Osteoblast (primary cell): ENCODE data around the gene NCKAP5. TPM values are rescaled to one million over a fixed set of nuclear protein-coding genes. Genes with fewer than 3 reads are reported as not detected.
A peak's percentile ranks its signal among the peaks of the same experiment; 100 is the strongest.

ENCODE experiments used
- DNase-seq: peaks from one replicate; pipeline ENCODE4 v3.0.0; 2011; ENCODE audit warnings: low spot score, mixed read lengths; ENCODE audit not compliant: insufficient read length; ENCODE audit errors: missing footprints
- H2AFZ ChIP-seq: 2 replicates; pipeline ENCODE4 v1.6.0; 2011; ENCODE audit warnings: mild to moderate bottlenecking, low read length
- H3K27ac ChIP-seq: 2 replicates; pipeline ENCODE4 v1.5.1; 2011; ENCODE audit warnings: mild to moderate bottlenecking, low read depth, low read length, moderate library complexity
- H3K27me3 ChIP-seq: 2 replicates; pipeline ENCODE4 v1.6.0; 2012; ENCODE audit warnings: mild to moderate bottlenecking, control low read depth, inconsistent platforms, low read length, moderate library complexity; ENCODE audit not compliant: insufficient read depth
- H3K36me3 ChIP-seq: 2 replicates; pipeline ENCODE4 v1.5.1; 2011; ENCODE audit warnings: mild to moderate bottlenecking, low read length, control low read depth, moderate library complexity; ENCODE audit not compliant: insufficient read depth
- H3K4me1 ChIP-seq: 2 replicates; pipeline ENCODE4 v1.5.1; 2011; ENCODE audit warnings: mild to moderate bottlenecking, low read length, control low read depth, moderate library complexity; ENCODE audit not compliant: insufficient read depth
- H3K4me2 ChIP-seq: 2 replicates; pipeline ENCODE4 v1.6.0; 2011; ENCODE audit warnings: mild to moderate bottlenecking, low read length; ENCODE audit not compliant: insufficient read depth
- H3K4me3 ChIP-seq: fragments of 200-600 bp; sonication (generic); 3 replicates; pipeline ENCODE4 v1.5.1; 2012; ENCODE audit warnings: mild to moderate bottlenecking, low read length, inconsistent platforms; ENCODE audit not compliant: insufficient read depth
- H3K79me2 ChIP-seq: 2 replicates; pipeline ENCODE4 v1.6.0; 2012; ENCODE audit warnings: mild to moderate bottlenecking, low read length, control low read depth, inconsistent platforms; ENCODE audit not compliant: insufficient read depth
- H3K9me3 ChIP-seq: 2 replicates; pipeline ENCODE4 v1.5.1; 2011; ENCODE audit warnings: low read depth, low read length, control low read depth
- H4K20me1 ChIP-seq: 2 replicates; pipeline ENCODE4 v1.6.0; 2012; ENCODE audit warnings: mild to moderate bottlenecking, low read length, control low read depth; ENCODE audit not compliant: insufficient read depth
- total RNA-seq: library from RNA; depleted of rRNA; stranded (reverse); fragments of >200 nt; gene quantifications from 2 replicates; pipeline ENCODE4 v1.2.3, GENCODE V29; 2012
- TF ChIP-seq, protein P1 (sequence below): IDR thresholded peaks from 2 replicates; pipeline ENCODE4 v1.5.1; 2011; ENCODE audit warnings: mild to moderate bottlenecking, low read depth, low read length, moderate library complexity; ENCODE audit errors: extremely low read depth

Gene NCKAP5
- total RNA-seq, 1 donor, result 1.8 TPM

DNA sequence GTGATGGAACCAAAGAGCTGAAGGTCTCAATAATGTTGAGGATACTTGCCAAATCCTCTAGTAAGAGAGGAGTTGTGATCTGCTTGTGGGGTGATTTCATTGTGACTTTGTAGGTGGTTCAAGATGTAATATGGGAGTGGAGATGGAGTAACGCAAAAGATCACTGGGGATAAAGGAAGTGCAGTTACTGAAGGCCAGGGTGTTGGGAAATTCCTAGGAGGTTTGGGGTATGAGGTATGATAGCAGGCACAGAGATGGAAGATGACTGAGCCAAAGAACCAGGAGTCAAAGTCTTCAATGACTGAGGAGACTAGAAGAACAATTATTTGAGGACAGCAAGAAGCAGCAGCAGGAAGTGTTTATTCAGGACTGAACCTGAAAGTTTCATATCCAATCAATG is 222.6 kb downstream of the NCKAP5 start:
- no peak overlapping the region for H3K4me2 ChIP-seq
- H3K27me3 ChIP-seq, result no peaks in the 10 kb centered on the region
- no peaks in the 10 kb centered on the region for H3K36me3 ChIP-seq
- H3K9me3 ChIP-seq, result no peaks in the 10 kb centered on the region
- H2AFZ ChIP-seq, result no peak overlapping the region
- H3K79me2 ChIP-seq, result no peaks in the 10 kb centered on the region
- TF ChIP-seq, protein P1, sequence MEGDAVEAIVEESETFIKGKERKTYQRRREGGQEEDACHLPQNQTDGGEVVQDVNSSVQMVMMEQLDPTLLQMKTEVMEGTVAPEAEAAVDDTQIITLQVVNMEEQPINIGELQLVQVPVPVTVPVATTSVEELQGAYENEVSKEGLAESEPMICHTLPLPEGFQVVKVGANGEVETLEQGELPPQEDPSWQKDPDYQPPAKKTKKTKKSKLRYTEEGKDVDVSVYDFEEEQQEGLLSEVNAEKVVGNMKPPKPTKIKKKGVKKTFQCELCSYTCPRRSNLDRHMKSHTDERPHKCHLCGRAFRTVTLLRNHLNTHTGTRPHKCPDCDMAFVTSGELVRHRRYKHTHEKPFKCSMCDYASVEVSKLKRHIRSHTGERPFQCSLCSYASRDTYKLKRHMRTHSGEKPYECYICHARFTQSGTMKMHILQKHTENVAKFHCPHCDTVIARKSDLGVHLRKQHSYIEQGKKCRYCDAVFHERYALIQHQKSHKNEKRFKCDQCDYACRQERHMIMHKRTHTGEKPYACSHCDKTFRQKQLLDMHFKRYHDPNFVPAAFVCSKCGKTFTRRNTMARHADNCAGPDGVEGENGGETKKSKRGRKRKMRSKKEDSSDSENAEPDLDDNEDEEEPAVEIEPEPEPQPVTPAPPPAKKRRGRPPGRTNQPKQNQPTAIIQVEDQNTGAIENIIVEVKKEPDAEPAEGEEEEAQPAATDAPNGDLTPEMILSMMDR, result no peak
- H3K4me3 ChIP-seq, result no peak overlapping the region
- H3K4me1 ChIP-seq, result no peaks in the 10 kb centered on the region
- H4K20me1 ChIP-seq, result no peaks in the 10 kb centered on the region
- DNase-seq, result no peak
- H3K27ac ChIP-seq, result no peak overlapping the region

DNA sequence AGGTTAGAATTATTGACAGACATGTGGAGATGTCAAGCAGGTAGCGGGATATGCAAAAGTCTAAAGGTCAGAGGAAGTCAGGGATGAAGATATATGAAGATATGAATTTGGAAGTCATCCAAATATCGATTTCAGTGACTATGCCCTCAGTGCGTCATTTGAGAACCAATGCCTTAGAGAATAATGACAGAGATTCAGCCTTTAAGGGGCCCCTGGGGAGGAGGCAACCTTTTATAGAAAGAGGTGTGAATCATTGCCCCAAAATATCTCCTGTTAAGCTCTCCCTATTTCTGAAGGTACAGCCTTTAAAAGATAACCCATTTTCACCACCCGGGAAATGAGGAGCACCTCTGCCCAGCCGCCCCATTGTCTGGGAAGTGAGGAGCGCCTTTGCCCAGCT is 223.4 kb downstream of the NCKAP5 start:
- H2AFZ ChIP-seq, result no peak overlapping the region
- no peaks in the 10 kb centered on the region for H4K20me1 ChIP-seq
- H3K36me3 ChIP-seq, result no peaks in the 10 kb centered on the region
- no peak overlapping the region for H3K4me2 ChIP-seq
- no peak overlapping the region for H3K4me3 ChIP-seq
- no peaks in the 10 kb centered on the region for H3K79me2 ChIP-seq
- no peaks in the 10 kb centered on the region for H3K9me3 ChIP-seq
- no peak overlapping the region for H3K27ac ChIP-seq
- TF ChIP-seq, protein P1, result no peak
- DNase-seq, result no peak
- H3K27me3 ChIP-seq, result no peaks in the 10 kb centered on the region
- H3K4me1 ChIP-seq, result no peaks in the 10 kb centered on the region

DNA sequence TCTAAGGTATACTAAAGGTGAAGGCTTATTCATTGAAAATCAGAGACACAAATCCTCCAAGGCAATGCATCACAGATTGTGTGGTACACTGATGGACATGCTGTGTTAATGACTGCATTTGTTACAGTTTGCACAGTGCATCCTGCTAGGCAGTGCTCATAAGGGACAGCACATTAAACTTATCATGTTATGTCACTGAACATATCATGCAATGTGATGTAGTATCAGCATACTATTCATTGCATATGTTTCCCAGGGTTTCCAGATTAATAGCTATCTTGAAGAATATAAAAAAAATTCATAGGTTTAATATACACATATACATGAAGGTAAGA is 225.3 kb downstream of the NCKAP5 start:
- peak; percentile 5 for DNase-seq
- Histone ChIP-seq H3K36me3 (no peaks in the 10 kb centered on the region), H3K9me3 (no peaks in the 10 kb centered on the region), H3K27me3 (no peaks in the 10 kb centered on the region), H3K4me2 (no peak overlapping the region), H4K20me1 (no peaks in the 10 kb centered on the region), H3K4me1 (no peaks in the 10 kb centered on the region), H3K79me2 (no peaks in the 10 kb centered on the region), H3K27ac (no peak overlapping the region), H3K4me3 (no peak overlapping the region), H2AFZ (no peak overlapping the region)
- TF ChIP-seq, protein P1, result no peak

DNA sequence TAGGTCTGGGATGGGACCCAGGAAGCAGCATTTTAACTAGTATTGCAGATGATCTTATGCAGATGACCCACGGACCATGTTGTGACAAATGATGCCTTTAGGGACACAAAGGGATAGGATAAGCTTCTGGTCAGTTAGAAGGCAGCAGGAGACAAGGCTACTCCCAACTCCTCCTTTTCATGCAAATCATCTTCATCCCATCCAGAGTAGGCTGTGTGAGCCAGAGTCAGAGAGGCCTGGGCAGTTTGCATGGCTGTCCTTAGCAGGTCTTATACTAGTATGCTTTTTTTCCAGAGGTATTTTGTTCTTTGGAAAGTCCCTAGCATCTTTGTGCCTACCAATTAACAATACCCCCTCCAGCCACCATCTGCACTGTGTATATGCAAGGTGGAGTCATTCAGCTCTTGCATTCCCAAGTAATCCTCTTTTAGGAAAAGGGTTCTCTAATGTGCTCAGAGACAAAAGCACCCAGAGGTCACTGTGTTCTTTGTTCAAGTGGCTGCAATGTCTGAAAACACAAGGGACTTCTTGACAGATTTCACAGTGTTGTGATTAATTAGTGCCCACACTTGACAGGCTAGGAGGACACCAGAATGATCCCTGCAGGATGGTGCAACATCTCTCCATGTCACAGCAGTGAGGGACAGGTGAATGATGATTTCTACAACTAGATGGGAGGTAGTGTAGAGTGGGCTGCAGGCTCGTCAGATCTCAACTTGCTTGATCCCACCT is 225.8 kb downstream of the NCKAP5 start:
- DNase-seq, result no peak

More for the DNA sequence above, 225.8 kb downstream of the NCKAP5 start:
- Histone ChIP-seq H3K36me3 (no peaks in the 10 kb centered on the region), H3K79me2 (no peaks in the 10 kb centered on the region), H3K27ac (no peak overlapping the region), H4K20me1 (no peaks in the 10 kb centered on the region), H3K4me2 (no peak overlapping the region), H2AFZ (no peak overlapping the region), H3K9me3 (no peaks in the 10 kb centered on the region), H3K4me3 (no peak overlapping the region), H3K4me1 (no peaks in the 10 kb centered on the region), H3K27me3 (no peaks in the 10 kb centered on the region)
- TF ChIP-seq, protein P1, result no peak
